Endothelial cell of umbilical vein (primary cell): ENCODE data around the gene SMARCD3. TPM values are rescaled to one million over a fixed set of nuclear protein-coding genes. Genes with fewer than 3 reads are reported as not detected.

ENCODE experiments used
- BruUV-seq: library from RNA; stranded (reverse); fragments of 400-500 nt; replicated peaks from 2 replicates; lab custom pipeline; 2021; lab: Mats Ljungman, UMichigan
- CTCF ChIA-PET: fragments of 300-600, 350-600 bp; sonication (Branson Sonifier 250); formaldehyde crosslinking; loops from one replicate; lab custom pipeline; 2021; ENCODE audit warnings: antibody characterized with exemption, inconsistent platforms; lab: Charles Lee
- POLR2A ChIA-PET: fragments of 300-600, 350-600 bp; sonication (Branson Sonifier 250); formaldehyde crosslinking; loops from one replicate; lab custom pipeline; 2021; ENCODE audit warnings: antibody characterized with exemption, inconsistent platforms; lab: Charles Lee
- DNase-seq: peaks from one replicate; pipeline ENCODE4 v3.0.0-alpha.2; 2011; ENCODE audit warnings: low read depth, low spot score
- FAIRE-seq: peaks from 2 replicates; lab custom pipeline; 2011; peaks lifted over from hg19 to GRCh38; lab: Jason Lieb, UNC
- H2AFZ ChIP-seq: 2 replicates; pipeline ENCODE4 v1.6.0; 2012; ENCODE audit warnings: low read depth, low read length, control low read depth, inconsistent platforms
- H3K27ac ChIP-seq: 2 replicates; pipeline ENCODE4 v1.5.1; 2011; ENCODE audit warnings: low read depth, mild to moderate bottlenecking, control low read depth, low read length, moderate library complexity; ENCODE audit not compliant: insufficient read depth
- H3K27me3 ChIP-seq, 2 experiments: 2 replicates each; pipeline versions ENCODE4 v1.6.0 to v1.6.1; 2011; ENCODE audit warnings: low read length in 2 of 2, mixed read lengths in 1 of 2; ENCODE audit not compliant: control insufficient read depth in 2 of 2, insufficient read depth in 2 of 2
- H3K36me3 ChIP-seq, 2 experiments: 2 replicates in 1 of 2; 3 replicates in 1 of 2; pipeline ENCODE4 v1.5.1; 2011; ENCODE audit warnings: low read length in 2 of 2, mild to moderate bottlenecking in 1 of 2, moderate library complexity in 1 of 2; ENCODE audit not compliant: control insufficient read depth in 2 of 2, insufficient read depth in 2 of 2; ENCODE audit errors: extremely low read depth in 1 of 2
- H3K4me1 ChIP-seq: 3 replicates; pipeline ENCODE4 v1.5.1; 2011; ENCODE audit warnings: mild to moderate bottlenecking, low read length; ENCODE audit not compliant: control insufficient read depth, insufficient read depth; ENCODE audit errors: extremely low read depth
- H3K4me2 ChIP-seq: 2 replicates; pipeline ENCODE4 v1.6.1; 2011; ENCODE audit warnings: low read length, control low read depth, mixed read lengths; ENCODE audit not compliant: insufficient read depth
- H3K4me3 ChIP-seq, 3 experiments: fragments of 200-600 bp in 1 of 3; sonication (generic), shearing (Covaris generic) in 1 of 3; replicated peaks in 1 of 3; 2 replicates each; pipeline ENCODE4 v1.5.1; 2011 to 2016; ENCODE audit warnings: control low read depth in 3 of 3, low read length in 3 of 3, mild to moderate bottlenecking in 2 of 3, inconsistent platforms in 1 of 3, low read depth in 1 of 3, moderate library complexity in 1 of 3; ENCODE audit not compliant: insufficient read depth in 1 of 3
- H3K79me2 ChIP-seq: 2 replicates; pipeline ENCODE4 v1.6.0; 2012; ENCODE audit warnings: low read length, inconsistent platforms; ENCODE audit not compliant: control insufficient read depth, insufficient read depth
- H3K9ac ChIP-seq: replicated peaks from 2 replicates; pipeline ENCODE3; 2011; ENCODE audit warnings: low read length, control low read depth; ENCODE audit not compliant: insufficient read depth; ENCODE audit errors: extremely low read depth
- H3K9me1 ChIP-seq: replicated peaks from 3 replicates; pipeline ENCODE4 v1.6.0; 2011; ENCODE audit warnings: mild to moderate bottlenecking, low read length; ENCODE audit not compliant: control insufficient read depth, insufficient read depth; ENCODE audit errors: extremely low read depth
- H3K9me3 ChIP-seq: replicated peaks from 2 replicates; pipeline ENCODE4 v1.5.1; 2012; ENCODE audit warnings: low read length, inconsistent platforms; ENCODE audit not compliant: control insufficient read depth, insufficient read depth
- H4K20me1 ChIP-seq: replicated peaks from 2 replicates; pipeline ENCODE3; 2011; ENCODE audit warnings: mild to moderate bottlenecking, low read length; ENCODE audit not compliant: control insufficient read depth, insufficient read depth; ENCODE audit errors: extremely low read depth
- EZH2 ChIP-seq: IDR thresholded peaks from 2 replicates; pipeline ENCODE4 v1.6.1; 2012; ENCODE audit warnings: borderline replicate concordance, low read depth, mild to moderate bottlenecking, moderate library complexity, low read length, inconsistent platforms; ENCODE audit not compliant: severe bottlenecking
- FOS ChIP-seq: IDR thresholded peaks from 2 replicates; pipeline ENCODE4 v1.6.1; 2011; ENCODE audit warnings: mild to moderate bottlenecking, low read length, moderate library complexity, borderline replicate concordance; ENCODE audit not compliant: insufficient read depth
- GATA2 ChIP-seq: IDR thresholded peaks from 2 replicates; pipeline ENCODE4 v1.7.0; 2011; ENCODE audit warnings: low read depth, mild to moderate bottlenecking, moderate library complexity, mixed read lengths, low read length; ENCODE audit not compliant: insufficient read length, insufficient read depth
- JUN ChIP-seq: IDR thresholded peaks from 2 replicates; pipeline ENCODE4 v1.6.1; 2011; ENCODE audit warnings: borderline replicate concordance, low read depth; ENCODE audit not compliant: insufficient read length, insufficient read depth
- MAX ChIP-seq: IDR thresholded peaks from 2 replicates; pipeline ENCODE4 v1.6.1; 2011; ENCODE audit not compliant: insufficient read depth, insufficient read length
- MYC ChIP-seq: IDR thresholded peaks from one replicate; pipeline ENCODE4 v1.6.1; 2011; ENCODE audit warnings: mild to moderate bottlenecking, low read depth, low read length
- POLR2A ChIP-seq: IDR thresholded peaks from 2 replicates; pipeline ENCODE4 v1.6.1; 2012; ENCODE audit warnings: low read depth, mild to moderate bottlenecking, control low read depth, low read length
- POLR2AphosphoS5 ChIP-seq: IDR thresholded peaks from 2 replicates; pipeline ENCODE4 v1.6.1; 2012; ENCODE audit warnings: low read depth, mild to moderate bottlenecking, control low read depth, low read length, moderate library complexity; ENCODE audit not compliant: insufficient read depth
- dilution Hi-C: fragments of 300-500 bp; cut with MboI; formaldehyde crosslinking; loops from one replicate; pipeline ENCODE4 v1.15.0; 2019; ENCODE audit warnings: low sequenced_read_pairs; ENCODE audit not compliant: extremely low pct_ligation_motif_present
- intact Hi-C: fragments of 100-400 bp; cut with micrococcal nuclease; formaldehyde crosslinking; loops from one replicate; pipeline ENCODE4 v1.10.0; 2022
- polyA plus RNA-seq, 4 experiments: library from polyadenylated mRNA; depleted of rRNA in 3 of 4; stranded (reverse) in 3 of 4; unstranded in 1 of 4; fragments of >200 nt; gene quantifications; 2 replicates each; pipeline versions ENCODE4 v1.2.1 to v1.2.3, GENCODE V29; 2011 to 2012; ENCODE audit warnings: missing spikeins in 1 of 4
- total RNA-seq: library from RNA; stranded (reverse); gene quantifications from 2 replicates; pipeline ENCODE4 v1.2.3, GENCODE V29; 2021
- TF ChIP-seq, protein P1 (sequence below), 2 donors: IDR thresholded peaks; 1 replicate in 1 of 2; 2 replicates in 1 of 2; pipeline ENCODE4 v1.5.1; 2011; ENCODE audit warnings: low read length in 2 of 2, mild to moderate bottlenecking in 2 of 2, moderate library complexity in 2 of 2, control low read depth in 1 of 2, inconsistent platforms in 1 of 2, low read depth in 1 of 2; ENCODE audit not compliant: insufficient read depth in 1 of 2; ENCODE audit errors: extremely low read depth in 1 of 2

The SMARCD3 gene
- total and polyA plus RNA-seq, 2 donors (not counting 3 experiments of a cell fraction or from before 2014, with no cell fraction given) = 6.1 to 8.5 TPM

GRCh38 chr7:151208253-151208862 lies 40.1 kb downstream of the SMARCD3 start:
- no peaks in the 10 kb centered on the region for H3K4me1 ChIP-seq

More at GRCh38 chr7:151208253-151208862, 40.1 kb downstream of the SMARCD3 start:
- H3K27ac ChIP-seq = no peak overlapping the region
- no peak overlapping the region for H2AFZ ChIP-seq
- no peak overlapping the region for H3K4me2 ChIP-seq
- no peaks in the 10 kb centered on the region for H3K79me2 ChIP-seq
- FAIRE-seq (no peak), DNase-seq (no peak)
- no TSS peak for BruUV-seq
- H3K9me1 ChIP-seq = no peaks in the 10 kb centered on the region
- H3K4me3 ChIP-seq = no peak overlapping the region
- peaks cover 0 to 2% of the 10 kb centered on the region in 2 experiments for H3K27me3 ChIP-seq
- H3K36me3 ChIP-seq = no peaks in the 10 kb centered on the region
- TF ChIP-seq, protein P1, sequence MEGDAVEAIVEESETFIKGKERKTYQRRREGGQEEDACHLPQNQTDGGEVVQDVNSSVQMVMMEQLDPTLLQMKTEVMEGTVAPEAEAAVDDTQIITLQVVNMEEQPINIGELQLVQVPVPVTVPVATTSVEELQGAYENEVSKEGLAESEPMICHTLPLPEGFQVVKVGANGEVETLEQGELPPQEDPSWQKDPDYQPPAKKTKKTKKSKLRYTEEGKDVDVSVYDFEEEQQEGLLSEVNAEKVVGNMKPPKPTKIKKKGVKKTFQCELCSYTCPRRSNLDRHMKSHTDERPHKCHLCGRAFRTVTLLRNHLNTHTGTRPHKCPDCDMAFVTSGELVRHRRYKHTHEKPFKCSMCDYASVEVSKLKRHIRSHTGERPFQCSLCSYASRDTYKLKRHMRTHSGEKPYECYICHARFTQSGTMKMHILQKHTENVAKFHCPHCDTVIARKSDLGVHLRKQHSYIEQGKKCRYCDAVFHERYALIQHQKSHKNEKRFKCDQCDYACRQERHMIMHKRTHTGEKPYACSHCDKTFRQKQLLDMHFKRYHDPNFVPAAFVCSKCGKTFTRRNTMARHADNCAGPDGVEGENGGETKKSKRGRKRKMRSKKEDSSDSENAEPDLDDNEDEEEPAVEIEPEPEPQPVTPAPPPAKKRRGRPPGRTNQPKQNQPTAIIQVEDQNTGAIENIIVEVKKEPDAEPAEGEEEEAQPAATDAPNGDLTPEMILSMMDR (IDR thresholded peaks at IDR 0.05; ENCODE audit: extremely low read depth in 1 of 2, insufficient read depth in 1 of 2, low read depth in 1 of 2, low read length in 2 of 2) = no peak
- no peak for TF ChIP-seq GATA2
- TF ChIP-seq MYC = no peak
- TF ChIP-seq POLR2A = no peak
- no peak for TF ChIP-seq MAX
- TF ChIP-seq POLR2AphosphoS5 = no peak
- no peak for TF ChIP-seq JUN
- TF ChIP-seq EZH2 = no peak
- no peak for TF ChIP-seq FOS
- no peaks in the 10 kb centered on the region for H4K20me1 ChIP-seq
- ChIA-PET CTCF (no interaction called here), POLR2A (interaction anchor here (2.5 kb wide), 1 partner anchor 19 kb away, joined by 5 read pairs; the partner anchor contains the start of gene ABCF2)
- no peaks in the 10 kb centered on the region for H3K9me3 ChIP-seq
- no peak overlapping the region for H3K9ac ChIP-seq
- dilution Hi-C loops = no loop called here
- intact Hi-C loops = no loop called here
